EH (cell line): ENCODE results near the gene BMPR1A.
A peak's percentile ranks its signal among the peaks of the same experiment; 100 is the strongest.

Experiments
- DNase-seq: peaks from one replicate; pipeline ENCODE4 v3.0.0-alpha.2; 2015; ENCODE audit warnings: low read depth

BMPR1A gene

DNA sequence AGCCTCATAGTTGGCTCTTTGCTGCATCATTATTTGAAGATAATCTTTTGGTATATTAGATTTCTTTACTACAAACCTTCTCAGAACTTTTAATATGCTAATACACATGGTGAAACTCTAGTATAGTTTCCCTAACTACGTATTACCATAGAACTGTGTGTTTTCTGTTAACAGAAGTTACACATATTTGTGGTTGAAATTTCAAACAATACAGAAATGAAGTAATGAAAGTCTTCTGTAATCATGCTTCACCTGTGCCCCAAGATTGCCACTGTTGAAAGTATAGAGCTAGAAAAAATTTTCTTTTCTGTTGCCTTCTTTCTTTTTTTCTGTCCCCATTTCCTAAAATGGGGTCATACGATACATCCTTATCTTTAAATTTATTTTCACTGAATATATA lies 9.1 kb downstream of the BMPR1A start:
- DNase-seq, result no peak

DNA sequence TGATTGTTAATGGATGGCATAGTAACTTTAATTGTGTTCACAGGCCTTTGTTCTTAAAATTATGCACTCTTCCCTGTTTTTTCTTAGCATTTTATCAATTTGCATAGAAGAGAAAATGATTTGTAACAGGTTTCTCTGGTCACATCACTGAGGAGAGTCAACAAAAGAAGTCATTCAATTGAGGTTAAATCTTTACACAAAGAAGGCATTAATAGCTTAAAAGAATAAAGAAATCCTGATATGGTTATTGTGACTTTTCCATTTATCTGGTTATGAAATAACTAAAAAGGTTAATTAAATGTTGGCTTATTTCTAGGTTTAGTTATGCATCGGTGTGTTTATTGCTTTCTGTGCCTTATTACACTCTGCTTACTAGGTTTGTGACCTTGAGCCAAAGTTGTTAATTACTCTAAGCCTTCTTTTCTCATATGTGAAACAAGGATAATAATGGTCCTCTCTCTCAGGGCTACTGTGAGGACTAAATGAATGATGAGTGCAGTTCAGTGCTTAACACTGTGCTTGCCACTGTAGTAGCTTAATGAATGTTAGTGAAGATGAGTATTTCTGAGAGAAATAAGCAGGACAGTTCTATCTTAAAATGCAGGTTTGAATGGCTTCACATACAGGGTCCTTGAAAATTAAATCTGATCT lies 12.1 kb downstream of the BMPR1A start:
- no peak for DNase-seq

DNA sequence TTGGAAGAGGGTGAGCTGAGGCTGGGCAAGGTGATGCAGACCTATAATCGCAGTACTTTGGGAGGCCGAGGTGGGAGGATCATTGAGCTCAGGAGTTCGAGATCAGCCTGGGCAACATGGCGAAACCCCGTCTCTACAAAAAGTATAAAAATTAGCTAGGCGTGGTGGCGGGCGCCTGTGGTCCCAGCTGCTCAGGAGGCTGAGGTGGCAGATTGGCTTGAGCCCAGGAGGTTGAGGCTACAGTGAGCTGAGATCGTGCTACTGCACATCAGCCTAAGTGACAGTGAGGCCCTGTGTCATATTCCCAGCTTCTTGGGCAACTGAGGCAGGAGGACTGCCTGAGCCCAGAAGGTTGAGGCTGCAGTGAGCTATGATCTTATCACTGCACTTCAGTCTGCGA lies 13.6 kb downstream of the BMPR1A start:
- DNase-seq, result no peak

DNA sequence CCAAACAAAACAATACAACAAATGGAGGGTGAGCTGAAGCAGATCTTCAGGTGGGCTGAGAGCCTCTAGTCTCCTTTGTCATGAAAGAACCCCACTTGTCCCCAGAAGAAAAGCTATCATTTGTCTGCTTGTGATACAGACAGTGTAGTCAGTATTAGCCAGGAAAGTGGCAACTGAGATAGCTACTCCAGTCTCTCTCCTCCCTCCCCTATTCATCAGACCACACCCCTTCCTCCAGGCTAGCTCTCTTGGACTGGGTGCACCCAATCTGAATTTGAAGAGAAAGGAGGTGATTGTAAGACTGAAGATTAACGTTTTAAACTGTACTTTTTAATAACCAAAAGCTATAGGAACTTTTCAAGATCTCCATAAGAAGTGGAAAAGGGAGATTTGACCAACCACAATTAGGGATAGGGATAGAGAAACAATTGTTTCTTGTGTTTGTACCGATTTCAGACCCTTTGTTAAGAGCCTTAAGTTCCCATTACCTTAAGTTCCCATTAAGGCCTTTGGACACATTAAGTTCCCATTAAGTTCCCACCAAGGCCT lies 14.1 kb downstream of the BMPR1A start:
- DNase-seq, result peak; percentile 23

DNA sequence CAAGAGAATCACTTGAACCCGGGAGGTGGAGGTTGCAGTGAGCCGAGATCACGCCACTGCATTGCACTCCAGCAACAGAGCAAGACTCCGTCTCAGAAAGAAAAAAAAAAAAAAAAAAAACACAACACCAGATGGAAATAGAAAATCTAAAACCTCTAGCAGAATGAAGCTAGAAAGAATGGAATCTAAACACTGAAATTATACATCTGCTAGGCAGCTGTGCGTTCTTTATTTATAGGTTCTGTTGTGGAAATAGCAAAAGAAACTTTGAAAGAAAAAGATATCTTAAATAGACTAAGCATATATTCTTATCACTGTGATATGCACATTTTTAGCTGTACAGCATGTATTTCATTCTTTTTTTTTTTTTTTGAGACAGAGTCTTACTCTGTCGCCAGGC lies 17.1 kb downstream of the BMPR1A start:
- DNase-seq, result no peak

DNA sequence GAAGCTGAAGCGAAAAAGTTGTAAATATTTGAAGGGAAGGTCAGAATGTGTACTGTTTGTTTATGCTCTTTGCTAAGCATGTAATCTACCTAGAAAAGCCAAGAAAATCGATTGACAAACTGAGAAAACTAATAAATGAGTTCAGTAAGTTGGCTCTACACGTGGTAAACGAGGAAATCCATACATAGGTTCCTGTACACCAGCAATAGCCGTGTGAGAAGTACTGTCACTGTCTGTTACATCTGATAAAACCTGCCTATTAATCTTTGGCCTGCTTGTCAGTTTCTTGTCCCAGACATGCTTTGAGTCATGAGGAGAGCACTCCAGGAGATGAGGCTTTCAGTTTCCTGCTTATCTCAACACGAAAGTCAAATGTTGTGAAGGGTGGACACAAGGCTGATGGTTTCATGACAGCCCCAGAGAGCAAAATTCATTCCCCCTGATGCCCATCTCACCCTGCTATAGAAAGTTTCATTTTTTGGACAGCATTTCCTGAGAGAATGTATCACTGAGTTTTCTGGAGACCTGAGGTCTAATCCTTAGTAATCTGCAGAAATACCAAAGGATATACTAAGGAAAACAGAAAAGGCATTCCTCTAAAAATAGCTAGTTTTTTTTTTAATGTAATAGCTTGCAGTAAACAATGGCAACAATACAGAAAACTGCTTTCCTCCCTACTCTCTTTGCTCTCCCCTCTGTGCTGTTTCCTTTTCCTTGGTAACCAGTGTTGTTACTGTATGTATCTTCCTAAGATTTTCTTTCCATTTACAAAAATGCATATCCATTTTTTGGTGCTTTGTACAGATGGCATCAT lies 18.8 kb downstream of the BMPR1A start:
- peak; percentile 63 for DNase-seq

DNA sequence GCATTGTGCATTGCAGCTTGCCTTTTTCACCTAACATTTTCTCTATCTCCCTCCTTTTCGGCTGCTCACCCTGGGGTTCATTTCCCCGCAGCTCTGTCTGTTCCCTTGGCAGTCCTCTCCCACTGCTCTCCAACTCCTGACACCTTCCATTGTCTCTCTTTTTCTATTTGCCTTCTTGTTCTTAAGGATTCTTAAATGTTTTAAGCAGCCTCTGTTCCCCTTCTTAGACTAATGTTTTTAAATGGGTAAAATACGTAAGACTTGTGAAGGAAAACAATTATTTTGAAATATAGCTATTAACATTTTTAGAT lies 19.4 kb downstream of the BMPR1A start:
- DNase-seq, result no peak

DNA sequence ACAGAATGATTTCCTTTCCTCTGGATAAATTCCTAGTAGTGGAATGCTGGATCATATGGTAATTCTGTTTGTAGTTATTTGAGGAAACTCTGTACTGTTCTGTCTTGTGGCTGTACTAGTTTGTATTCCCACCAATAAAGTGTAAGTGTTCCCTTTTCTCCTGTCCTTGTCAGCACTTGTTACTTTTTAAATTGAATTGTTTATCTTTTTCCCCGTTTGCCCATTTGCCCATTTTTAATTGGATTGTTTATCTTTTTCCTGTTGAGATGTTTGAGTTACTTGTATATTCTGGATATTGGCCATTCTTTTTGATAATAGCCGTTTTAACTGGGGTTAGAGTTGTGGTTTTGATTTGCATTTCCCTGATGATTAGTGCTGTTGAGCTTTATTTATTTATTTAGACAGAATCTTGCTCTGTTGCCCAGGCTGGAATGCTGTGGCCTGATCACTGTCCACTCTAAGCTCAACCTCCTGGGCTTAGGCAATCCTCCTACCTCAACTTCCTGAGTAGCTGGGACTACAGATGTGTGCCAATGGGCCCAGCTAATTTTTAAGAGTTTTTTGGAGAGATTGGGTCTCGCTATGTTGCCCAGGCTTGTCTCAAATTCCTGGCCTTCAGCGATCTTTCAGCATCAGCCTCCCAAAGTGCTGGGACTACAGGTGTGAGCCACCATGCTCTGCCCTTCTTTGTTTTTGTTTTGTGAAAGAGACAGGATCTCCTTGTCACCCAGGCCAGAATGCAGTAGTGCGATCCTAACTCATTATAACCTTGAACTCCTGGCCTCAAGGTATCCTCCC lies 23.0 kb downstream of the BMPR1A start:
- peak; percentile 87 for DNase-seq

DNA sequence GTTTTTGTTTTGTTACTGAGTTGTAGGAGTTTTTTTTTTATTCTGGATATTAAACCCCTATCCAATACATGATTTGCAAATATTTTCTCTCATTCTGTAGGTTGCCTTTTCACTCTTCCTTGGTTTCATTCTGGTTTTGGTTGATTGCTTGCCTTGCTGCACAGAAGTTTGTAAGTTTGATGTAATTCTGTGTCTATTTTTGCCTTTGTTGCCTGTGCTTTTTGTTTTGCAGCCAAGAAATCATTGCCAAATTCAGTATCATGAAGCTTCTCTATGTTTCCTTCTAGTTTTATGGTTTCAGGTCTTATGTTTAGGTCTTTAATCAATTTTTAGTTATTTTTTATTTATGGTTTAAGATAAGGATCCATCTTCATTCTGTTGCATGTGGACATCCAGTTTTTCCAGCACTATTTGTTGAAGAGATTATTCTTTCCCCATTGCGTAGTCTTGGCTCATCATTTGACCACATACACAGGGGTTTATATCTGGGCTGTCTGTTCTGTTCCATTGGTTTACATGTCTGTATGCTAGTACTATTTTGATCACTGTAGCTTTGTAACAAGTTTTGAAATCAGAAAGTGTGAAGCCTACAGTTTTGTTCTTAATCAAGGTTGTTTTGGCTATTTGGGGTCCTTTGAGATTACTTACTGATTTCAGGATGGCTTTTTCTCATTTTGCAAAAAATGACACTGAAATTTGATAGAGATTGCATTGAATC lies 26.4 kb downstream of the BMPR1A start:
- DNase-seq, result no peak

DNA sequence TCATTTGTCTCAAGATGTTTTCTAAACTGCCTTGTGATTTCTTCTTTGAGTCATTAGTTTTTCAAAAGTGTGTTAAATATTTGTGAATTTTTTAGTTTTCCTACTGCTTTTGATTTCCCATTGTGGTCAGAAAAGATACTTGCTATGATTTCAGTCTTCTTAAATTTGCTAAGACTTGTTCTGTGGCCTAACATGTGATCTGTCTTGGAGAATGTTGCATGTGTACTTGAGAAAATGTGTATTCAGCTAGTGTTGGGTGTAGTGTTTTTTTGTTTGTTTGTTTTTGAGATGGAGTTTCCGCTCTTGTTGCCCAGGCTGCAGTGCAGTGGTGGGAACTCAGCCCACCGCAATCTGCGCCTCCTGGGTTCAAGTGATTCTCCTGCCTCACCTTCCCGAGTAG lies 28.6 kb downstream of the BMPR1A start:
- peak; percentile 10 for DNase-seq

DNA sequence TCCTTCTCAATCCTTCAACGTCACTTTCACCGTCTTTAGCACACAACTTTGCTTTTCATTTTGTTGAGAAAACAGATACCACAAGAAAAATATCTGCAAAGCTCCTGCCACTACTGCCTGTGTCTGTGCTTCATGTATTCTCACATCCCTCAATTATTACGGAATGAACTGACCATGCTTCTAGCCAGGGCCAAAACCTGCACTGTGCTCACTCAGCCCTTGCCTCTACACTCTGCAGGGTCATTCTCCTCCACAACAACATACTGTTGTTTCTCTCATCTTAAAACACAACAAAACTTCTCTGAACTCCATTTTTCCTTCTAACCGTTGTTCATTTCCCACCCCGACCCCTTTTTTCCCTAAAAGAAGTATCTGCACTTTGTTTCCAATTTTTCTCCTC lies 29.5 kb downstream of the BMPR1A start:
- DNase-seq, result no peak

DNA sequence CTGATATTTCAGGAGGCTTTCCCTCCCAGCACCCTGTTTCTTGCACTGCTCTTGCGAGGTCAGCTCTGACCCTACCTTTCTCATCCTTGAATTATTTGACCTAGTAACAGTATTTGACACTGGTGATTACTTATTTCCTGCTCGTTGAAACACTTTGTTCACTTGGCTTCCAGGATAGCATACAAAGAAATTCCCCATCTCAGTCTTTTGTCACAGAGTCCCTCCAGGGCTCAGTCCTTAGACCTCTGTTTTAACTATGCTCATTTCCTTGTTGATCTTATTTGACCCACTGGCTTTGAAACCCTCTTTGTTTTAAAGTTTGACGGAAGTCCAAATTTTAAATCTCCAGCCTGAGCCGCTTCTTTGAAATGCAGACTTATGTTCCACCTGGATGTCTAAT lies 29.9 kb downstream of the BMPR1A start:
- DNase-seq, result peak; percentile 2

DNA sequence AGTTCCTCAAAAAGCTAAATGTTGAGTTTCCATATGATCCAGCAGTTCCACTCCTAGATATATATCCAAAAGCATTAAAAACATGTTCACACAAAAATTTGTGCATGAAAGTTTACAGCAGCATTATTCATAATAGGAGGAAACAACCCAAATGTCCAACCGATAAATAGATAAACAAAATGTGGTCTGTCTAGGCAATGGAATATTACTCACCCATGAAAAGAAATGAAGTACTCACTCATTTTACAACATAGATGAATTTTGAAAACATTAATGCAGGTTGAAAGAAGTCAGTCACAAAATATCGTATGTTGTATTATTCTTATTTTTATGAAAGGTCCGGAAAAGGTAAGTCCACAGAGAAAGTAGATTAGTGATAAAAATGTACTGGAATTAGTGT lies 34.0 kb downstream of the BMPR1A start:
- DNase-seq, result no peak

DNA sequence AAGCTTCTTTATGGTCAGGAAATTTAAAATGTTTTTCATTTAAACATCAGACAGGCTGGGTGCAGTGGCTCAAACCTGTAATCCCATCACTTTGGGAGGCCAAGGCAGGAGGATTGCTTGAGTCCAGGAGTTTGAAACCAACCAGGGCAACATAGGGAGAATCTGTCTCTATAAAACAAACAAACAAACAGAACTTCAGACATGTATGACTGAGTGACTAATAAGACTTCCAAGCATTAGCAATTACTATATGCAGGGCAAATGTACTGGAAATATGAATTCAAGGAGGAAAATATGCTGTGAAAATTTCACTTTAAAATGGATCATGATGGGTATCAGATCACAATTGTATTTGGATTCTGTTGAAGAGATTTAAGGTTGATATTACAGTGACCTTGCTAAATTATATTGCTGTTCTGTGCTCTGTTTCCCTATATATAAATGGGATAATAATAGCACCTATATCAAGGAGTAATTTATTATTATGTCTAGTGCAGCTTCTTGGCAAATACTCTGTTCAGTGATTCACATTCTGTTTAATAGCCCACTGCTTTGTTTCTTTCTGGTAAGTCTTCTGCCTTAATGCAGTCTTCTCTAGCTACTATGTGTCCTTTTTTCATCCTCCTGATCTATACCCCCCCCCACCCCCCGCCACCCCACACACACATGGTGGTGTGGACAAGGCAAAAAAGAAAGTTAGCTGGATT lies 36.2 kb downstream of the BMPR1A start:
- no peak for DNase-seq

DNA sequence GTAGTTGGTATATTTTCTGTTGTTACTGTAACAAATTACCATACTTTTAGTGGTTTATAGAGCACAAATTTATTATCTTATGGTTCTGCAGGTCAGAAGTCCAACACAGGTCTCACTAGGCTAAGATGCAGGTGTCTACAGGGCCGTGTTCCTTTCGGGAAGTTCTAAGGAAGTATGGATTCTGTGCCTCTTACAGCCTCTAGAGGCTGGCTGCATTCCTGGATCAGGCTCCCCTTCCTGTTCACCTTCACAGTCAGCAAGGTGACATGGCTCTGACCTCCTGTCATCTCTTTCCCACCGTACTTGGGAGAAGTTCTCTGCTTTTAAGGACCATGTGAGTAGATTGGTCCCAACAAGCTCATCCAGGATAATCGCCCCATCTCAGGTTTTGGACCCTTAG lies 37.3 kb downstream of the BMPR1A start:
- DNase-seq, result no peak

DNA sequence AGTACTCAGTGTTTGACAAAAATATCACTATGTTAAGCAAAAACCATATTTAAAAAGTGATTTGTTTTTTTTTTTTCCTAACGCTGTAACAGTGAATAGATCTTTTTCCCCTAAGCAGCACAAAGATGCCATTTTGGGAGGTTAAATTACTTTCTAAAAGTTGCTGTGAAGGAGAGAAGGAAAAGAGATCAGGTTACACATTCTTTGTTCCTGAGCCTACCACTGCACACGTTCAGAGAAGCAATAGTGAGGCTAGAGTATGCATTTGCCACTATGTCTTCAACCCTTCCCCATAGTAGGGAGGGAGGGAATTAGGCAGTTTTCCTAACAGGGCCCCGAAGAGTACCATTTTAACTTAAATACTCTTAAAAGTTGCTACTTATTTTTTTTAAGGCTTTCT lies 38.9 kb downstream of the BMPR1A start:
- DNase-seq, result peak; percentile 84

DNA sequence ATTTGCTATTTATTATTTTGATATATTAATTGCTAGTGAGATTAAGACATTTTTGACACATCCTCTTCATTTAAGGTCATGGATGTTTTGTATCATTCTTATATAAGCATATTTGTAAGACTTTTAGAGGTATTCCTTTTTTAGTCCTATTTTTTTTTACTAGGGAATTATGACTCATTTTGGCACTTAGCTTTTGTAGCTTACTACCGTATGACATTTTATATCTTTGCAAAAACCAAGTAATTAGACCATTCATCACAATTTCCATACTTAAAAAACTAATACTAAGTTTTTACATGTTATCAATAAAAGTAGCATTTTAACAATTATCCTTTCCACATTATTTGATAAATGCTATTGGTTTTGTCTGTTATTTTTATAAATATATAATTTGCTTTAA lies 41.6 kb downstream of the BMPR1A start:
- peak; percentile 47 for DNase-seq

DNA sequence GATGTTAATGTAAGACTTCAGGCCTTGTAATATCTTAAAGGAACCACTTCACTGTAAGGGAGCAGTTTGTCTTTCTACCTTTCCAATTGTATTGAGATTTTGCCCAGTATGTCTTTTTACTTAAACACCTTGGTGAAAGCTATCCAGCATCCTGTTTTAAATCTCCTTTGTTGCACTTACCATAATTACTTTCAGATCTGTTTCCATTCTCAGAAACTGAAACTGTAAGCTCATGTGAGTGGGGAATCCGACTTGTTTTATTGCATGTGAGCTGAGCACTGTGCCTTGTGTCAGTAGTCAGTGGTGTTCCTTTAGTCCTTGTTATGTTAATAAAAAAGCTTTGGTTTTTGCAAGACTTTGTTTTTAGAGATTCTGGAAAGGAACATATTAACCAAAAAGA lies 42.2 kb downstream of the BMPR1A start:
- peak; percentile 62 for DNase-seq

DNA sequence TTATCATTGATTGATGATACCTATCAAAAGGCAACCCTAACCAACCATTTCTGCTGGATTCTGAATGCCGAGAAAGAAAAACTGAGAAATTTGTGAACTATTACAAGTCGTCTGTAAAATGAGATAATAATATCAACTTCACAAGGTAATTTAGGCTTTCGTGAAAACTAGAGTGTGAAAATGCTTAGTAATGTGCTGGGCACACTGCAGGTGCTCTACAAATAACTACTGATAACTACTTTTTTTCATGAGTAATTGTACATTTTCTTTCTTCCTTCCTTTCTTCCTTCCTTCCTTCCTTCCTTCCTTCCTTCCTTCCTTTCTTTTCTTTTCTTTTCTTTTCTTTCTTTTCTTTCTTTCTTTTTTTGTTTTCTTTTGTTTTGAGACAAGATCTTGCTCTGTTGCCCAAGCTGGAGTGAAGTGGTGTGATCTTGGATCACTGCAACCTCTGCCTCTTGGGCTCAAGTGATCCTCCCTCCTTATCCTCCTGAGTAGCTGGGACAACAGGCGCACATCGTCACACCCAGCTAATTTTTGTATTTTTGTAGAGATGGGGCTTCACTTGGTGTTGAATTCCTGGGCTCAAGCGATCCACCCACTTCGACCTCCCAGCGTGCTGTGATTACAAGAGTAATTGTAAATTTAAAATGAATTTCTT lies 42.9 kb downstream of the BMPR1A start:
- no peak for DNase-seq

DNA sequence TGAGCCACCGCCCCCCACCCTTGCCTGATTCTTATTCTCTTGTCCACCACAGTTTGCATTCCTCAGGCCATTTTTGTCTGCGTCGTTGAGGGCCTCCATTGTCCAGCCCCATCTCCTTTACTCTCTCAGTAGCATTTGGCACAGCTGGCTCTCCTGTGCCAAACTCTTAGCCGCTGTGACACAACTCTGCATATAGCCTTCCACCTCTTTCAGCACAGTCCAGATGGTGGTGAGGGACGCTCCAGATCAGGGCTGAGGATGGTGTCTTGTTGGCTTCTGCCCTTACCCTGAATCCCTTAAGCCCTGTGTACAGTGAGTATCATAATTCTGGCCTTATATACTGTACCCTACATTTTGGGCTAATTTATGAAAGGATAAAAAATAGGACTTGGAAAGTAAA lies 45.6 kb downstream of the BMPR1A start:
- no peak for DNase-seq

DNA sequence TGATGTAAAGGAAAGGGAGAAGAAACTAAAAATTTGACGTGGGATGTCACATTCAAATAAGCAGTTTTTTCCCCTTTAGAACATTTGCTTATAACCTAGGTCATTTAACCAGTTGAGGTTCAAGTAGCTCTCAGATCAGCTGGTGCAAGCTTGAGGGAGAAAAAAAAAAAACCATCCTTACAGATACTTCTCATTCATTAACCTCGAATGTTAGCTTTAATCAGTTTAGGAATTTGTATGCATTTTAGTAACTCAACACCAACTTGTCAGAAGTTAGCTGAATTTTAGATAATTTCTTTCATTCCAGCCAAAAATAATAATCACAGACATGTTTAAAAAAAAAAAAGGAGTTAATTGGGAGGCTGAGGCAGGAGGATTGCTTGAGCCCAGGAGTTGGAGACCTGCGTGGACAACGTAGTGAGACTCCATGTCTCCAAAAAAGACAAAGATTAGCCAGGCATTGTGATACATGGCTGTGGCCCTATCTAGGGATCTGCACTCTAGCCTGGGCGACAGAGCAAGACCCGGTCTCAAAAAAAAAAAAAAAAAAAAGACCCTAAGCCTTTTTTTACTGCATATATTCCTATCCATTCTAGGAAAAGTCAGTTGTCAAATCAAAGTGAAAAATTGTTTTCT lies 46.2 kb downstream of the BMPR1A start:
- peak; percentile 28 for DNase-seq
